ENCODE measurements around the gene CD99L2.
"Not testable (repeated sequence)": the region's sequence is repeated elsewhere in the genome, so short reads cannot be mapped to it uniquely, and the experiment has no call there.

Gene CD99L2

DNA sequence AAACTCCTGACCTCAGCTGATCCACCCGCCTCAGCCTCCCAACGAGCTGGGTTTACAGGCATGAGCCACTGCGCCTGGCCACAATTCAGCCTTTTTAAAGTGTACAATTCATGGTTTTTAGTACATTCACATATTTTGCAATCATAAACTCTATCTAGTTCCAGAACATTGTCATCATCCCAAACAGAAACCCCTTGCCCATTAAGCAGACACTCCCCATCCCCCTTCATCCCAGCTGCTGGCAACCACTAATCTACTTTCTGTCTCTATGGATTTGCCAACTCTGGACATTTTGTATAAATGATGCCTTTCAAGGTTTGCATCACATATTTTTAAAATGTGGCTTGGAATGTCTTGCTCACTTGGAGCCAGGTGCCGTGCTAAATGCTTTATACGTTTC is 4.5 kb downstream of the CD99L2 start:
- no peak for DNase-seq

DNA sequence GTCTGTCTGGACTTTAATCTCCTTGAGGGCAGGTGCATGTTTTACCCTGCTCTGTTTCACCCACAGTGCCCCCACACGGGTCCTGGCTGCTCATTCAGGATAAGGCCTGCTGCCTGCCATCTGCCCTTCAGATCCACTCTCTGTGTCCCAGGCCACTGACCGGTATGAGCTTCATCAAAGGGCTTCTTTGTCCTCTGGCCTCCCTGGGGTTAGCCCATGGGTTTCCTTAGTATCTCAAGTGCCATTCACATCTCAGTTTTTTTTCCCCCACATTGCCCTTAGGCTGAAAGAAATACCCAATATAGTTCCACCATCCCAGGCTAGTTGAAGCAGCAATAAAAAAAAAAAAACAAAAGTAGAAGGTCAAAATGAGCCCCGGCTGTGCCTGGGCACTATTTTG is 9.3 kb downstream of the CD99L2 start:
- DNase-seq, result no peak

DNA sequence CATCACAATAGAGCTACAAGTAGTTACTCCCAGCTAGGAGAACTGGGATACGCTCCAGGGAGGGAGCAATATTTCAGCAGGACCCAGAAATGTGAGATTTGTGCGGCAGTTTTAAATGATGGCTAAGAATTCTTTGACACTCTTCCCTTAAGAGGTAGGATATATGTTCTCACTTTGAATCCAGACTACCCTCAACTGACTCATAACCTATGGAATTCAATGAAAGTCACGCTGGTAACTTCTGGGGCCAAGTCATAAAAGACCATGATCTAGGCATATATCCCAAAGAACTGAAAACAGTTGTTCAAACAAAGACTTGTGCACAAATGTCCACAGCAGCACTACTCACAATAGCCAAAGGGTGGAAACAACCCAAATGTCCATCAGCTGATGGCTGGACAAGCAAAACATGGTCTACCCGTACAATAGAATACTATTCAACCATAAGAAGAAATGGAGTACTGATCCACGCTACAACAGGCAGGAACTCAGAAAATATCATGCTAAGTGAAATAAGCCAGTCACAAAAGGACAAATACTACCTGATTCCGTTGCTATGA is 10.5 kb downstream of the CD99L2 start:
- DNase-seq, result no peak

DNA sequence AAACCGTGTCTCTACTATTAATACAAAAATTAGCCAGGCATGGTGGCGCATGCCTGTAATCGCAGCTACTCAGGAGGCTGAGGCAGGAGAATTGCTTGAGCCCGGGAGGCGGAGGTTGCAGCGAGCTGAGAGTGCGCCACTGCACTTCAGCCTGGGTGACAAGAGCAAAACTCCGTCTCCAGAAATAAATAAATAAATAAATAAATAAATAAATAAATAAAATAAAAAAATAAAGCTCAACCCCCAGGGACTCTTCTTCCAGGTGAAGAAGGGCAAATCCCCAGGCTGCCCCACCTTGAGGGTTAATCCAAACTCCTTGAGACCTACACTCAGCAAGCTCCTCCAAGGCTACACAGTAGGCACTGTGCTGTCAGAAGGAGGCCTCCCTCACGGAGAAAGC is 11.2 kb downstream of the CD99L2 start:
- DNase-seq, result not testable (repeated sequence)

DNA sequence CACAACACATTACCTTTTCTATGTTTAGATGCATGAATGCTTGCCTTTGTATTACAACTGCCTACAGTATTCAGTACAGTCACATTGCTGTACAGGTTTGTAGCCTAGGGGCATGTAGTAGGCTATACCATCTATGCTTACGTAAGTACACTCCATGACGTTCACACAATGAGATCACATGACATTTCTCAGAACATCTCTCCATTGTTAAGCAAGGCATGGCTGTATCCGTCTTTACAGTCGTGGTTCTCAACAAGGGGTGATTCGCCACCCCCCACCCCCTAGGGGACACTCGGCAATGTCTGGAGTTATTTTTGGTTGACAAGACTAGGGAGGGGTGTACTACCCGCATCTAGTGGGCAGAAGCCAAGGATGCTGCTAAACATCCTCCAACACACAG is 12.1 kb downstream of the CD99L2 start:
- no peak for DNase-seq

DNA sequence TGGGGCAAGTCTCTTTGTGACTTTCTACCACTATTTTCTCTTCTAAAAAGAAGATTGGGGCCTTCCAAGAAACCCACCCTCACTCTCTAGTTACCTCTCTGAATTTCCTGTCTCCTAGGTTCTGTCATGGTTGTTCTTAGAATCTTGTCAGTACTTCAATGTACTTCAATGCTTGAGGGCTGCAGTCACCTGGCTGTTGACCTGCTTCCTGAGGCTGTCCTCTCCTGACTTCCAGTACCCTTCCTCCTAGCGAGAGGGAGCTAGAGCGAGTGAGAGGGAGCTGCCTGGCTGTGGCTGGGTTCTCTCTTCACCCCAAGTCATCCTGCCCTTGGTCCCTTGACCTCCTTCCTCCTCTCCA is 17.7 kb downstream of the CD99L2 start:
- no peak for DNase-seq

DNA sequence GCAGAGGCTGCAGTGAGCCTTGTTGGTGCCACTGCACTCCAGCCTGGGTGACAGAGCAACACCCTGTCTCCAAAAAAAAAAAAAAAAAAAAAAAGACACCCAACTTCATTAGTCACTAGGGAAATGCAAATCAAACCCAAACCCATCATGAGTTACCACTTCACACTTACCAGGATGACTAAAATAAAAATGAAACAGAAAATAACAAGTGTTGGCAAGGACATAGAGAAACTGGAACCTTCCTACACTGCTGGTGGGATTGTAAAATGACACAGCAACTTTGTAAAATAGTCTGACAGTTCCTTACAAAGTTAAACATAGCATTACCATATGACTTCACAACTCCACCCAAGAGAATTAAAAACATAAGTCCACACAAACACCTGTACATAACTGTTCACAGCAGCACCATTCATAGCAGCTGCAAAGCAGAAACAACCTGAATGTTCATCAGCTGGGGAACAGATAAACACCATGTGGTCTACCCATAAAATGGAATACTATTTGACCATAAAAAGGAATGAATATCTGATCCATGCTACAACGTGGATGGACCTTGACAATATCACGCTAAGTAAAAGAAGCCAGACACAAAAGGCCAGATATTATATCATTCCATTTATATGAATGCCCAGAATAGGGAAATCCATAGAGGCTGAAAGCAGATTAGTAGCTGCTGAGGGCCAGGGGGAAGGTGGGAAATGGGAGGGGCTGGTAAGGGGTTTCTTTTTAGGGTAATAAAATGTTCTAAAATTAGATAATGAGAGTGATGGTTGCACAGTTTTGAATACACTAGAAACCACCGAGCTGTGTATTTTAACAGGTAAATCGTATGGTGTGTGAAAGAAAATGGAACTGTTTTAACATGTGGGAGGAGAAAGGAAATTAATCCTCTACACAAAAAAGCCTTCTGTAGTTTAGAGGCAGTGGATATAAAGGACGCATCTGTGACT is 18.3 kb downstream of the CD99L2 start:
- DNase-seq, result no peak

DNA sequence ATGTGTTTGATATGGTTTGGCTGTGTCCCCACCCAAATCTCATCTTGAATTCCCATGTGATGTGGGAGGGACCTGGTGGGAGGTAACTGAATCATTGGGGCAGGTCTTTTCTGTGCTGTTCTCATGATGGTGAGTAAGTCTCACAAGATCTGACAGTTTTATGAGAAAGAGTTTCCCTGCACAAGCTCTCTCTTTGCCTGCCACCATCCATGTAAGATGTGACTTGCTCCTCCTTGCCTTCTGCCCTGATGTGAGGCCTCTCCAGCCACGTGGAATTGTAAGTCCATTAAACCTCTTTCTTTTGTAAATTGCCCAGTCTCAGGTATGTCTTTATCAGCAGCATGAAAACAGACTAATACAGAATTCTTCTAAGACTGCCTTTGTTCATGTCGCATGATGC is 22.8 kb downstream of the CD99L2 start:
- not testable (repeated sequence) for DNase-seq

DNA sequence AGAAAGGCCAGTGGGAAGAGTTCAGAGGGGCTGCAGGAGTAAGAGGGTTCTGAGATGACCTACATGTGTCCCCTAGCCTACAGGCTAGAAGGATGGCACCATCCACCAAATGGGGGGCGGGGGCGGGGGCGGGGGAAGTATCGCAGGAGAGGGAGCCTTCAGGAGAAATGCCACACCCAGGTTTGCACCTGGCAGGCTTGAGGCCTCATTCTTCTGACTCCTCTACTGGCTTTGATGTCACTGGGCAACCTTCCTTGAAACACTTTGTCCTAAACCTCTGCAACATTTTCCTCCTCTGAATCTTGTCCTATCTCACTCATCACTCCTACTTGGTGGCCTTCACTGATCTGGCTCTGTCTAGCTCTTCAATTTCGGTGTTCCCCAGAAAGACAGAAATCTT is 24.0 kb downstream of the CD99L2 start:
- DNase-seq, result no peak

DNA sequence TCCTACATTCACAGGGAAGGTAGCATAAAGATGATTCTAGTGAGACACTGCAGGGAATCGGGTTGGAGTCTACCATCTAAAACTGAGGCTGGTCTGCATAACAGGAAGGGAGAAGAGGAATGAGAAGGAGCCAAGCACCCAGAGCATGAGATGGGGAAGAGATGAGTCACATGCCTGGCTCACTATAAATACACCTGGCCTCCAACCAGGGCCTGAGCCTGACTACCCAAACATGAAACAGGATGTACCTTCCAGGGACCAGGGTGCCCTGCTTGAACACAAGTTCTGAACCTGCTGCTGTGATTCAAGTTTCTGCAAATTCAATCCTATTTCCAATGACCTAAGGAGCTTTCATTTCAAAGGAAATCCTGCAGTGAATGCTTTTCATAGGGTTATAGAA is 24.9 kb downstream of the CD99L2 start:
- no peak for DNase-seq

DNA sequence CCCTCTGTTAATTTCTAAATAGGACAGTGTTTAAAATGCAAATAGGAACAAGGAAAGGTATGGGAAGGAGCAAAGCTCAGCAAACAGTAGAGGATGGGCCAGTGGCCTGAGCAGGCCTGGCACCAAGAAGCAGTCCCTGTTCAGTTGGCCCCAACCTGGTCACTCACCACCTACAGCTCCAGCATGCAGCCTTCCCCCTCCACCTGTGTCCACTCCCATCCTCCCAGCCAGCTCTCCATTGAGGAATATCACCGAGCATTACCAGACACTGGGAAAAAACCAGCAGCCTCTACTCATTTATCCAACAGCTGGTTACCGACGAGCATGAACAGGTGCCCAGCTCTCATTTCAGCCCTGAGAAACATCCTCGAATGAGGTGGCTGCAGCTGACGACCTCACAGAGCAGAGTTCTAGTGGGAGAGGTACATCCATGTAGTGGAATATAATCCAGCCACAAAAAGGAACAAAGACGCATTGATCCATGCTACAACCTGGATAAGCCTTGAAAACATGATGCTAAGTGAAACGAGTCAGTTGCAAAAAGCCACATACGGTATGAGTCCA is 25.6 kb downstream of the CD99L2 start:
- no peak for DNase-seq

DNA sequence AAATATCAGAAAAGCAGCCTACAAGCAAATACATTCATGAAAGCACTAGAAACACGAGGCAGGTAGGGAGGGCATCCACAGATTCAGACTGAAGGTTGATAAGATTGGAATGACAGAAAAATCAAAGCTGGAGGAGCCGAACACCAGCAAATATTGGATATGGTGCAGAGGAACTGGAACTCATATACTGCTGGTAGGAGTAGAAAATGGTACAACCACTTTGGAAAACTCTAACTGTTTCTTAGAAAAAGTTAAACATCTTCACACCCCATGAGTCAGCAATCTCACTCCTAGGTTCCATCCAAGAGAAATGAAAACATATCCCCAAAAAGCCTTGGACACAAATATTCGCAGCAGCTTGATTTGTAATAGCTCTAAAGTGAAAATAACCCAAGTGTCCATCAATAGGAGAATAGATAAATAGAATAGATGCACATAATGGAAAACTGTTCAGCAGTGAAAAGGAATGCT is 27.1 kb downstream of the CD99L2 start:
- no peak for DNase-seq

DNA sequence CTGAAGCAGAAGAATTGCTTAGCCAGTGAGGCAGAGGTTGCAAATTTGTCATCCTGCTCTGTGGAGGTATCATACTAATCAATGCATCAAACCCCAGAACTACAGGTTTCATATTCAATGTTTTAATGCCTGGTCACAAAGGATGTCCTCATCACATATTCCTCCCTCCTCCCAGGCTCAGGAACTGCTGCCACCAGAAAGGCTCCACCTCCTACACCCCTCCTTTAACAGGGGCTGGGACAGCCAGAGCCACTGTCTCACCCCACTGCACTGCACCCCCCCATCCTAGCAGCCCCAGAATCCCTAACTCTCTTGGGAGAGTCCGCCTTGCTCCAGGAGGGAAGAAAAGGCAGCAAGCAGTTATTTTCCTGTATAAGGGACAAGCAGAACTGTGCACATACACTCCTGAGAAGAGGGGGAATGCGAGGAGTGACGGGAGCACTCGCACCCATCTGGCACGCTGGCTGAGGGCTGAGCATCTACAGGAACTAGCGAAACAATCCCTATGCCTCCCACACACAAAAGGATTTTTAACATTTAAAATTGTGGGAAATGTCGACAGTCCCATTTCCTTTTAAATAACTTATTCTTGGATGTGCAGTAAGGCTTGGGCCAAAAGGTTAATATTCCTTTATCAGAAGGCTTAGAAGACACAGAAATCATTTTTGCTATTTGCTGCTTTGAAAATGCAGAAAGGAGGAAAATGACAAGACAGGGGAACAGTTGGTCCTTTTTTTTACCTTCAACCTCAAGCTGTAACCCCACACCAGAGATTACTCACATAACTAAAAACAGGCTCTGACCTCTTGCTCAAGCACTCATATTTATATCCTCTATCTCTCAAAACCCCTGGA is 27.8 kb downstream of the CD99L2 start:
- DNase-seq, result no peak

DNA sequence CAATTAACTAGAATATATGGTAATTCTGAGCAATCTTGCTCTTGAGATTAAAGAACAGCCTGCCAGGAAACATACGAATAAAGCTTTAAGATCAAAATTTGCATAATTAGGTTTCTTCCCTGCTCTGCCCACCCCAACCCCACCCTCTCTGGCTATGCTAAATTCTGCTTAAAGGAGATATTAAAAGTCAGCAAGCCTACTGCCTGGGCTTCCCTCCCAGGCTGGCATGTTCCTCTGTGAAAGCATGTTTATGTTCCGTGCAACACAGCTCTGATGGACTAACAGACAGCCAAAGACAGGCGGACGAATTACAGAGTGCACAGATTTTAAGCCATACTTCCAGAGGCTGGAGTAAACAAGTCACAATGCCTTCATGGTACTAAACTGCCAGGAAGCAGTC is 28.4 kb downstream of the CD99L2 start:
- DNase-seq, result no peak

DNA sequence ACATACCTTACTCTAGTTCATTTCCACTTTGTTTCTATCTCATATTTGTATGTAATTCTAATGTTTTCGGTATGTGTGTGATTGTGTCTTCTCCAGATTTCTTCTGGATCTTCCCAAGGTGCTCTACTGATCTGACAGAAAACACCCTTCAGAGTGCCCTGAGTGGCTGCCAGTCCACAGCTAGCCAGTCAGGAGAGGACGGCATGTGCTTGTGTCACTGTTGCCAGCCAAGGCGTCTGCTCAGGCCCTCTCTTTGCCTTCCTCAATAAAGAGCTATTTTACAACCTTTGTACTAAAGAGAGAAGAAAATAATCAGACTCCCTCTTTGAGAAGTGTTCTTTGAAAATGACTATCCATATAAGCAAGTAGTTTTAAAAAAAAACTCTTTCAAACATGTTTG is 29.0 kb downstream of the CD99L2 start:
- DNase-seq, result no peak

DNA sequence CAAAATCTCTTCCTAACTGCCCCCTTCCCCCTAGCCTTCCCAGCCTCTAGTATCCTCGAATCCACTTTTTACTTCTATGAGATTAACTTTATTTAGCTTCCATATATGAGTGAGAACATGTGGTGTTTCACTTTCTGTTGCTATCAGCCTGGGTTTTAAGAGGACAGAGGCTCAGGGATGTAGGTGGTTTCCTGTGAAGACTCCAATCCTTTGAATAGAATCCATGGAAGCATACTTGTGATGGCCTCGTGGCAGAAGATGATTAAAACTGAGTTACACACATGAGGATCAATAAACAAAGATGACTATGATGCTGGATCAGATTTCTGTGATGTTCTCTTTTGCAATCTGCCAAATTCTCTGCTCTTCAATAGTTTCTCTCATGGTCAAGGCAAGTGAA is 29.8 kb downstream of the CD99L2 start:
- no peak for DNase-seq

DNA sequence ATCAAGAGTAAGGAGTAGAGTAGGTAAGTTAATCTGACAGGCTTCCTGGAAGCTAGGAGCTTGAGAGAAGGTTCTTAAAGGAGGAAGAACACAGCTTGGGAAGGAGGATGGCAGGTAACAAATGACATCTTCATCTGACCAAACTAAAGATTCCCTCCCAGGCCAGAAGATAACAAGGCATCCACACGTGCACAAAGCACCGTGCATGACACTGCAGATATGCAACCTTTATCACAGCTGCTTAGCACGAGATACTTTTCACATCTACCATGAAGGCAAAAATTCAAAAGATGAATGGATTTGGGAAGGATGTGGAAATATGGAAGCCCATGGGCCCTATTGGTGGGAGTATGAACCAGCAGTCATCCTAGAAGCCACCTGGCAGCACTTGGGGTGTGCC is 34.3 kb downstream of the CD99L2 start:
- DNase-seq, result no peak

DNA sequence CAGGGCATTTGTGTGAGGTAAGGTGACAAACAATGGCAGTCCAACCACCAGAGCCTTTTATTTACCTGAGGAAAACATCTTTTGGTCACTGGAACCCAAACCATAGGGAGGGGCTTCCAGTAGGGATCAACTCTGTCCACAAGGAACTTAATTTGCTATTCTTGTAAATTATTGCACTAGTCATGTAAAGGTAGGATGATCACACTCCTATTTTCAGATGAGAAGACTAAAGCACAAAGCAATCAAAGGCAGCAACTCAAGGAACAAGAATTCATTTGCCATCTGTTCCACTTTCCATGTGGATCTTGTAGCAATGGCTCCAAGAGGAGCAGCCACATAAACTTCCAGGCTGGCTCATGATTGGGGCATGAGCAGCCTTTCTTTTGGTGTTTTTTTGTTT is 35.3 kb downstream of the CD99L2 start:
- DNase-seq, result no peak

DNA sequence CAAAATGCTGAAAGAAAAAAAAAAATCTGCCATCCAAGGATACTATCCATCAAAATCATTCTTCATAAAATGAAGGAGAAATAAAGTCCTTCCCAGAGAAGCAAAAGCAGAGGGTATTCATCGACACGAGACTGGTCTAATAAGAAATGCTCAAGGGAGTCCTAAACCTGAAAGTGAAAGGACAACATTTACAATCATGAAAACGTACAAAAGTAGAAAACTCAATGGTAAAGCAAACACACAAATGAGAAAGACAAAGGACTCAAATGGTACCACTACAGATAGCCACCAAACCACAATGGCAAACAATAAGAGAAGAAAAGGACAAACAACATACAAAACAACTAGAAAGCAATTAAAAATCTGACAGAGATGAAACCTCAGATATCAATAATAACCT is 41.0 kb downstream of the CD99L2 start:
- no peak for DNase-seq

DNA sequence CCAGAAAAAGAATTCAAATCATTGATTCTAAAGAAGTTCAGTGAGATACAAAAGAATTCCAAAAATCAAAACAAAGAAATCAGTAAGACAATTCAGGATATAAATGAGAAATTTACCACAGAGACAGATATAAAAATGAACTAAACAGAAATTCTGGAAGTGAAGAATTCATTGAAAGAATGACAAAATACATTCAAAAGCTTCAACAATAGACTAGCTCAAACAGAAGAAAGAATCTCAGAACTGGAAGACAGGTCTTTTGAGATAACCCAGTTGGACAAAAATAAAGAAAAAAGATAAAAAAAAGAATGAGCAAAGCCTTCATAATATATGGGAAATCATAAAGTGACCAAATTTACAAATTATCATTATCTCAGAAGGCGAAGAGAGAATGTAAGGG is 41.7 kb downstream of the CD99L2 start:
- no peak for DNase-seq

DNA sequence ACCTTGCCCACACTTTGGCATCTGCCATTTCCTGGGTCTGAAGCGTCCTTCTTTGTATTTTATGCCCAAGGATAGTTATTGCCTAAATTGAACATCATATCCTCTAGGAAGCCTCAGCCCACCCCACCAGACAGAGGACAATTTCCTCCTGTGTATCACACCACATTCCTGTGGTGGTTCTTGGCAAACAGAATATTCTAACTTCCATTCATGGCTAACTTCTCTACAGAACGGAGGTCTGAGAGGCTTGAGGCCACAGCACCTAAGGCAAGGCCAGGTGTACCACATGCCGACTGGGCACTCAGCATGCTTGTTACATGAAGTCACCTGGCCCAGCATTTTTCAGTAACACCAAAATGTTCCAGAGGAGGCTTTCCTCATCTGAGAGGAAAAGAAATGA is 42.4 kb downstream of the CD99L2 start:
- DNase-seq, result no peak

DNA sequence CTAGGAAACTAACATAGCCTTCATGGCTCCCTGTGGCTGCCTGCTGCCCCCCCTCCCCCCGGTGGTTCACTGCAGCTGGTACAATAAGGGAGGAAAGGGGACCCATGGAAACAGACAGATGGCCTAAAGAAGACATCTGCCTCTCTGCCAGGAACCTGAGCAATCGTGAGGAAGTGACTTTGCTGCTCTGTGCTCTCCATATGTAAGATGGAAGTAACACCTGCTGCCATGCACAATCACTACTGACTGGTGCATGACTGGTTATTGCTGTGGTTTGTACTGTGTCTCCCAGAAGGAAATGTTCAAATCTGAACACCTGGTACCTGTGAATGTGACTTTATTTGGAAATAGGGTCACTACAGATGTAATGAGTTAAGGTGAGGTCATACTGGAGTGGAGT is 43.6 kb downstream of the CD99L2 start:
- DNase-seq, result no peak

DNA sequence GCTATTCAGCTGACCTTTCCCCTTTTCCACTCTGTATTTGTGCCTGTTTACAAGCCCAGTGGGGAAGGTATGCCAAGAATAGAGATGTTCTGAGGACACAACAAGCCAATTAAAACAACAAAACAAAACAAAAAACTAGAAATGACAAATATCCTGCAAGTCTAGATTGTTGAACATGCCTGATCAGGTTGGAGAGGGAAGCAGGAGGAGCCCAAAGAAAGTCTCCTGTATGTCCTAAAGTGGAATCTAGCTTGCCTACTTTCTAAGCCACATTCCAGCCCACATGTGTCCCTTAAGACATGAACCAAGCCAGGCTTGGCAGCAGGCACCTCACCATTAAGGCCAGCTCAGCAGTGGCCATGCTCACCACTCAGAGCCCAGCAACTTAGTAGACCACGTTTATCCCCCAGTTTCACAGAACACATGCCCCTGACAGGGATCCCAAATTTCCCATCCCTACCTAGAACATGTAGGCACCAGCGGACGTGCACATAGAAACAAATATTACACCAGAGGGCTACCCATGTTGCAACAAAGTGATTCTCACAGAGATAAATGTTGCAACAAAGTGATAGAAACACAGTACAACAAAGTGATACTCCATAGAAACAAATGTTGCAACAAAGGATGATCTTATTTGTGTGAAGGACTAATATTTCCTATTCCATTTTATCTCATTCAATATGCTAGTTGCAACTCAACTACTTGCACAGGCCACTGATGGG is 48.3 kb downstream of the CD99L2 start:
- no peak for DNase-seq

Measured in cortex of kidney (tissue), 1 donor.